ENCODE results near the gene ABCC2.

The ABCC2 gene

GRCh38 chr10:99793819-99794218 is 11.4 kb downstream of the ABCC2 start:
- TF ChIP-seq ZBTB7A (IDR thresholded peaks at IDR 0.05; ENCODE audit: low read depth): no peak

GRCh38 chr10:99796928-99797327 is 14.5 kb downstream of the ABCC2 start:
- TF ChIP-seq CEBPB (IDR thresholded peaks at IDR 0.05) (no peak), TEAD4 (IDR thresholded peaks at IDR 0.05) (no peak), FOXM1 (IDR thresholded peaks at IDR 0.05; ENCODE audit: borderline replicate concordance, low read depth) (no peak), MAX (IDR thresholded peaks at IDR 0.05) (no peak), CREB1 (IDR thresholded peaks at IDR 0.05; ENCODE audit: low read depth) (no peak), USF1 (IDR thresholded peaks at IDR 0.05) (no peak), REST (IDR thresholded peaks at IDR 0.05; ENCODE audit: low read depth) (no peak), RAD21 (IDR thresholded peaks at IDR 0.05; ENCODE audit: low read depth) (no peak)

GRCh38 chr10:99798031-99798430 is 15.6 kb downstream of the ABCC2 start:
- no peak for TF ChIP-seq USF1 (IDR thresholded peaks at IDR 0.05)
- no peak for TF ChIP-seq TEAD4 (IDR thresholded peaks at IDR 0.05)
- TF ChIP-seq EGR1 (IDR thresholded peaks at IDR 0.05): no peak

- no peak for TF ChIP-seq CEBPB (IDR thresholded peaks at IDR 0.05)
- TF ChIP-seq RAD21 (IDR thresholded peaks at IDR 0.05; ENCODE audit: low read depth): no peak
- TF ChIP-seq USF1 (IDR thresholded peaks at IDR 0.05): no peak
- TF ChIP-seq MAX (IDR thresholded peaks at IDR 0.05): no peak
- TF ChIP-seq EGR1 (IDR thresholded peaks at IDR 0.05): no peak
- no peak for TF ChIP-seq EP300 (IDR thresholded peaks at IDR 0.05; ENCODE audit: borderline replicate concordance)
- no peak for TF ChIP-seq TEAD4 (IDR thresholded peaks at IDR 0.05)
- no peak for TF ChIP-seq TAF1 (IDR thresholded peaks at IDR 0.05; ENCODE audit: low read depth)
- TF ChIP-seq YY1 (IDR thresholded peaks at IDR 0.05; ENCODE audit: low read depth): no peak
- no peak for TF ChIP-seq TCF12 (IDR thresholded peaks at IDR 0.05; ENCODE audit: low read depth)
- no peak for TF ChIP-seq CREB1 (IDR thresholded peaks at IDR 0.05; ENCODE audit: low read depth)
- TF ChIP-seq NFIC (IDR thresholded peaks at IDR 0.05): no peak
- no peak for TF ChIP-seq FOXM1 (IDR thresholded peaks at IDR 0.05; ENCODE audit: borderline replicate concordance, low read depth)
- TF ChIP-seq ZBTB7A (IDR thresholded peaks at IDR 0.05; ENCODE audit: low read depth): no peak
- no peak for TF ChIP-seq REST (IDR thresholded peaks at IDR 0.05; ENCODE audit: low read depth)
These were observed 16.5 kb downstream of the ABCC2 start for GRCh38 chr10:99798920-99799319.

- TF ChIP-seq NFIC (IDR thresholded peaks at IDR 0.05) (no peak), CEBPB (IDR thresholded peaks at IDR 0.05) (no peak), REST (IDR thresholded peaks at IDR 0.05; ENCODE audit: low read depth) (no peak), ZBTB7A (IDR thresholded peaks at IDR 0.05; ENCODE audit: low read depth) (no peak), TCF12 (IDR thresholded peaks at IDR 0.05; ENCODE audit: low read depth) (no peak), MAX (IDR thresholded peaks at IDR 0.05) (no peak), RAD21 (IDR thresholded peaks at IDR 0.05; ENCODE audit: low read depth) (no peak), EP300 (IDR thresholded peaks at IDR 0.05; ENCODE audit: borderline replicate concordance) (no peak), USF1 (IDR thresholded peaks at IDR 0.05) (no peak), YY1 (IDR thresholded peaks at IDR 0.05; ENCODE audit: low read depth) (no peak)
These were observed 17.2 kb downstream of the ABCC2 start for GRCh38 chr10:99799613-99800012.
